ENCODE results near the gene DSTN. TPM values are rescaled to one million over a fixed set of nuclear protein-coding genes. Genes with fewer than 3 reads are reported as not detected.

The DSTN gene
- total and polyA plus RNA-seq, 10 donors, result 62.0 to 157 (median 98.5) TPM

- no peaks in the 10 kb centered on the region for H3K9me3 ChIP-seq
- H3K27ac ChIP-seq, result peak overlapping the region in 2 of 8 donors; percentile 63 to 70
- peaks cover 17 to 48% (median 35%) of the 10 kb centered on the region in 6 donors for H3K4me1 ChIP-seq
- no peak overlapping the region for H3K4me3 ChIP-seq
- H3K27me3 ChIP-seq (replicated peaks in 1 of 7), result no peaks in the 10 kb centered on the region
- intact Hi-C loops (cut with DNase I; ENCODE audit: low total_unique reads), result no loop called here
- peaks cover 0 to 100% (median 73%) of the 10 kb centered on the region in 6 donors for H3K36me3 ChIP-seq
- no peak for DNase-seq
- 95 to 98% (median 97%) methylated on average over 12 to 13 of the region's 13 CpGs for WGBS, 5 donors
- no peak for TF ChIP-seq POLR2AphosphoS5 (IDR thresholded peaks at IDR 0.05)
- TF ChIP-seq POLR2A (IDR thresholded peaks at IDR 0.05), result no peak
- no peak for TF ChIP-seq CTCF (IDR thresholded peaks at IDR 0.05 in 8 of 11, conservative IDR thresholded peaks at IDR 0.05 in 3 of 11)
These were observed 63.5 kb downstream of the DSTN start for GRCh38 chr20:17633221-17633849.

- peaks cover 1 to 100% (median 74%) of the 10 kb centered on the region in 6 donors for H3K36me3 ChIP-seq
These were observed 64.1 kb downstream of the DSTN start for GRCh38 chr20:17633850-17634500.

GRCh38 chr20:17634661-17635331 lies 64.9 kb downstream of the DSTN start:
- intact Hi-C loops (cut with DNase I; ENCODE audit: low total_unique reads), result no loop called here
- DNase-seq, result no peak
- Histone ChIP-seq H3K27ac (peak overlapping the region in 6 of 8 donors; percentile 23 to 70 (median 59)), H3K4me3 (no peak overlapping the region), H3K27me3 (replicated peaks in 1 of 7) (no peaks in the 10 kb centered on the region), H3K9me3 (no peaks in the 10 kb centered on the region), H3K36me3 (peaks cover 3 to 100% (median 71%) of the 10 kb centered on the region in 6 donors), H3K4me1 (peaks cover 17 to 53% (median 35%) of the 10 kb centered on the region in 6 donors)
- TF ChIP-seq CTCF (IDR thresholded peaks at IDR 0.05 in 8 of 11, conservative IDR thresholded peaks at IDR 0.05 in 3 of 11) (no peak), POLR2AphosphoS5 (IDR thresholded peaks at IDR 0.05) (peak in 2 of 3 donors; percentile 67 to 70), POLR2A (IDR thresholded peaks at IDR 0.05) (no peak)
- WGBS, 5 donors, result 33 to 43% (median 36%) methylated on average over 8 to 13 of the region's 13 CpGs

More at GRCh38 chr20:17633850-17634500, 64.1 kb downstream of the DSTN start:
- H3K4me1 ChIP-seq, result peaks cover 17 to 53% (median 35%) of the 10 kb centered on the region in 6 donors
- DNase-seq, result no peak
- TF ChIP-seq CTCF (IDR thresholded peaks at IDR 0.05 in 8 of 11, conservative IDR thresholded peaks at IDR 0.05 in 3 of 11), result no peak
- no peak for TF ChIP-seq POLR2AphosphoS5 (IDR thresholded peaks at IDR 0.05)
- TF ChIP-seq POLR2A (IDR thresholded peaks at IDR 0.05), result no peak
- 77 to 87% (median 78%) methylated on average over 18 of the region's 18 CpGs for WGBS, 5 donors
- no peaks in the 10 kb centered on the region for H3K27me3 ChIP-seq (replicated peaks in 1 of 7)
- no peaks in the 10 kb centered on the region for H3K9me3 ChIP-seq
- H3K27ac ChIP-seq, result peak overlapping the region in 5 of 8 donors; percentile 37 to 70 (median 59)
- intact Hi-C loops (cut with DNase I; ENCODE audit: low total_unique reads), result no loop called here
- H3K4me3 ChIP-seq, result no peak overlapping the region
